Measurements from ENCODE around the gene SOX18.

- TF ChIP-seq CTCF (IDR thresholded peaks at IDR 0.05) (no peak), POLR2A (IDR thresholded peaks at IDR 0.05) (no peak), POLR2AphosphoS5 (IDR thresholded peaks at IDR 0.05) (no peak), EP300 (IDR thresholded peaks at IDR 0.05) (no peak)
Measured at GRCh38 chr20:64070244-64070993, 21.0 kb upstream of the SOX18 start.

Measured in gastroesophageal sphincter (tissue), 3 donors.